Measurements from ENCODE around the gene OR4Q3. TPM values are rescaled to one million over a fixed set of nuclear protein-coding genes. Genes with fewer than 3 reads are reported as not detected.
"Not testable (repeated sequence)": the region's sequence is repeated elsewhere in the genome, so short reads cannot be mapped to it uniquely, and the experiment has no call there.

The OR4Q3 gene
- total and polyA plus RNA-seq, 2 donors (not counting 3 experiments of a cell fraction or from before 2014, with no cell fraction given) = not detected

DNA sequence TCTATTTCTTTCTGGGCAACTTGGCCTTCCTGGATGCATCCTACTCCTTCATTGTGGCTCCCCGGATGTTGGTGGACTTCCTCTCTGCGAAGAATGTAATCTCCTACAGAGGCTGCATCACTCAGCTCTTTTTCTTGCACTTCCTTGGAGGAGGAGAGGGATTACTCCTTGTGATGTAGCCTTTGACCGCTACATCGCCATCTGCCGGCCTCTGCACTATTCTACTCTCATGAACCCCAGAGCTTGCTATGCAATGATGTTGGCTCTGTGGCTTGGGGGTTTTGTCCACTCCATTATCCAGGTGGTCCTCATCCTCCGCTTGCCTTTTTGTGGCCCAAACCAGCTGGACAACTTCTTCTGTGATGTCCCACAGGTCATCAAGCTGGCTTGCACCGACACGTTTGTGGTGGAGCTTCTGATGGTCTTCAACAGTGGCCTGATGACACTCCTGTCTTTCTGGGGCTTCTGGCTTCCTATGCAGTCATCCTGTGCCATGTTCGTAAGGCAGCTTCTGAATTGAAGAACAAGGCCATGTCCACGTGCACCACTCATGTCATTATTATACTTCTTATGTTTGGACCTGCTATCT is 53.2 kb downstream of the OR4Q3 start:
- H3K9ac ChIP-seq (replicated peaks; ENCODE audit: extremely low read depth, insufficient read depth, low read length); BruUV-seq (replicated peaks); H3K36me3 ChIP-seq (ENCODE audit: control insufficient read depth in 2 of 2, extremely low read depth in 1 of 2, insufficient read depth in 2 of 2, low read length in 2 of 2); H3K9me1 ChIP-seq (replicated peaks; ENCODE audit: control insufficient read depth, extremely low read depth, insufficient read depth, low read length); H3K4me1 ChIP-seq (ENCODE audit: control insufficient read depth, extremely low read depth, insufficient read depth, low read length); dilution Hi-C loops (cut with MboI; ENCODE audit: extremely low pct_ligation_motif_present, low sequenced_read_pairs); H3K9me3 ChIP-seq (replicated peaks; ENCODE audit: control insufficient read depth, insufficient read depth, low read length); H3K79me2 ChIP-seq (ENCODE audit: control insufficient read depth, insufficient read depth, low read length); POLR2A ChIA-PET; H3K27me3 ChIP-seq (ENCODE audit: control insufficient read depth in 2 of 2, insufficient read depth in 2 of 2, low read length in 2 of 2); FAIRE-seq; H2AFZ ChIP-seq (ENCODE audit: low read depth, low read length); H3K27ac ChIP-seq (ENCODE audit: insufficient read depth, low read depth, low read length); H3K4me3 ChIP-seq (replicated peaks in 1 of 3; ENCODE audit: insufficient read depth in 1 of 3, low read depth in 1 of 3, low read length in 3 of 3); DNase-seq (ENCODE audit: low read depth, low spot score); CTCF ChIA-PET; intact Hi-C loops (cut with micrococcal nuclease); H3K4me2 ChIP-seq (ENCODE audit: insufficient read depth, low read length); H4K20me1 ChIP-seq (replicated peaks; ENCODE audit: control insufficient read depth, extremely low read depth, insufficient read depth, low read length): not testable (repeated sequence)

Small RNA genes within 50 kb of the gene (small RNA-seq; reads per million reads assigned to genes)
- gene AL512310.1 (ENCODE audit: insufficient read depth, insufficient read length, low read depth, low replicate concordance) = not detected

Other genes starting within 250 kb of the OR4Q3 start
- gene OR11H2, start 29.7 kb upstream of the OR4Q3 start, total RNA-seq = not detected in 2 replicates
- not detected in 2 replicates for gene OR11H2, start 29.7 kb upstream of the OR4Q3 start, polyA plus RNA-seq
- gene OR4M1, start 29.9 kb downstream of the OR4Q3 start, total RNA-seq = not detected in 2 replicates
- not detected in 2 replicates for gene OR4M1, start 29.9 kb downstream of the OR4Q3 start, polyA plus RNA-seq
- not detected in 2 replicates for gene OR4N2, start 60.2 kb downstream of the OR4Q3 start, total RNA-seq
- not detected in 2 replicates for gene OR4N2, start 60.2 kb downstream of the OR4Q3 start, polyA plus RNA-seq
- gene OR4K2, start 131.6 kb downstream of the OR4Q3 start, total RNA-seq = not detected in 2 replicates
- gene OR4K2, start 131.6 kb downstream of the OR4Q3 start, polyA plus RNA-seq = not detected in 2 replicates
- not detected in 2 replicates for gene OR4K5, start 177.0 kb downstream of the OR4Q3 start, total RNA-seq
- not detected in 2 replicates for gene OR4K5, start 177.0 kb downstream of the OR4Q3 start, polyA plus RNA-seq
- not detected in 2 replicates for gene OR4K1, start 187.3 kb downstream of the OR4Q3 start, total RNA-seq
- not detected in 2 replicates for gene OR4K1, start 187.3 kb downstream of the OR4Q3 start, polyA plus RNA-seq
- gene OR4K15, start 232.0 kb downstream of the OR4Q3 start, total RNA-seq = not detected in 2 replicates
- not detected in 2 replicates for gene OR4K15, start 232.0 kb downstream of the OR4Q3 start, polyA plus RNA-seq